ENCODE results near the gene TMEM255B.

DNA sequence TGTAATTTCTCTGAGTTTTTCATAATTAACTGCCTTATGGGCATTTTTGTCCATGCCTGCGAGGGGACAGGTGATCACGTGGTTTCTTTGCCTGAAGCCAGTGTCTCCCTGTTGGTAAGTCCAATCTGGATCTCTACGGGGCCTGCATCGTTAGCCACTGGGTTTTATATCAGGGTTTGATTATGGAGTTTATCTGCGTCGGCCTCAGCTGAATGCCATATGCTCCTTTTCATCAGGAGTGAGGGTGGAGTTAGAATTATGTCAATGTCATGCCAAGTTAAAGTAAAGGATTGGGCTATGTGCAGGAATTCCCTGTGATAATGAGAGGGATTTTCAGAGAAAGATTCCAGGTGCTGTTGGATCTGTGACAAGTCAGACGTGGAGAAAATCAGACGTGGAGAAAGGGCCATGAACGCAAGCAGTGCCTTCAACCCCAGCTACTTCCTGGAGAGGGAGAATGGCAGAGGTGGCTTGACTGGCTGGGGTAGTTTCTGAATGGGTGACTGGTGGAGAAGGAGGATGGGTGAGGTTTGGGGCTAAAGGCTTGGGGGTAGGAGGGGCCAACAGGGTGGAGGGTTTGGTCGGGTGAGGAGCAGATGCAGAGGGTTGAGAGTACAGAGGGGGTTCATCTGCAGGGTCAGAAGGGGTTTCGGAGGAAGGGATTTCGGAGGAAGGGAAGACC, 24.3 kb downstream of the TMEM255B start:
- TF ChIP-seq, protein P1, sequence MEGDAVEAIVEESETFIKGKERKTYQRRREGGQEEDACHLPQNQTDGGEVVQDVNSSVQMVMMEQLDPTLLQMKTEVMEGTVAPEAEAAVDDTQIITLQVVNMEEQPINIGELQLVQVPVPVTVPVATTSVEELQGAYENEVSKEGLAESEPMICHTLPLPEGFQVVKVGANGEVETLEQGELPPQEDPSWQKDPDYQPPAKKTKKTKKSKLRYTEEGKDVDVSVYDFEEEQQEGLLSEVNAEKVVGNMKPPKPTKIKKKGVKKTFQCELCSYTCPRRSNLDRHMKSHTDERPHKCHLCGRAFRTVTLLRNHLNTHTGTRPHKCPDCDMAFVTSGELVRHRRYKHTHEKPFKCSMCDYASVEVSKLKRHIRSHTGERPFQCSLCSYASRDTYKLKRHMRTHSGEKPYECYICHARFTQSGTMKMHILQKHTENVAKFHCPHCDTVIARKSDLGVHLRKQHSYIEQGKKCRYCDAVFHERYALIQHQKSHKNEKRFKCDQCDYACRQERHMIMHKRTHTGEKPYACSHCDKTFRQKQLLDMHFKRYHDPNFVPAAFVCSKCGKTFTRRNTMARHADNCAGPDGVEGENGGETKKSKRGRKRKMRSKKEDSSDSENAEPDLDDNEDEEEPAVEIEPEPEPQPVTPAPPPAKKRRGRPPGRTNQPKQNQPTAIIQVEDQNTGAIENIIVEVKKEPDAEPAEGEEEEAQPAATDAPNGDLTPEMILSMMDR (IDR thresholded peaks at IDR 0.05), result no peak
- TF ChIP-seq EZH2phosphoT487 (IDR thresholded peaks at IDR 0.05) (no peak), EZH2 (IDR thresholded peaks at IDR 0.05) (no peak)

All from neural progenitor cell (in vitro differentiated cells).